ENCODE results near the gene PRELID3B. TPM values are rescaled to one million over a fixed set of nuclear protein-coding genes. Genes with fewer than 3 reads are reported as not detected.

PRELID3B gene
- total RNA-seq, 2 donors from 2014 or later: 28.9 to 35.6 TPM

- Histone ChIP-seq H3K4me3 (no peak overlapping the region), H3K9me3 (no peaks in the 10 kb centered on the region), H3K27ac (no peak overlapping the region), H3K4me1 (replicated peaks) (no peaks in the 10 kb centered on the region), H3K36me3 (no peaks in the 10 kb centered on the region), H3K27me3 (replicated peaks; ENCODE audit: insufficient read depth) (no peaks in the 10 kb centered on the region)
- no peak for DNase-seq (ENCODE audit: low spot score)
- 39% methylated on average over 4 of the region's 4 CpGs for WGBS
- intact Hi-C loops (cut with DNase I): no loop called here
- no peak for TF ChIP-seq CTCF (IDR thresholded peaks at IDR 0.05)
- no peak for TF ChIP-seq POLR2AphosphoS5 (IDR thresholded peaks at IDR 0.05)
- no peak for TF ChIP-seq POLR2A (IDR thresholded peaks at IDR 0.05)
These were observed 25.6 kb downstream of the PRELID3B start for GRCh38 chr20:59016795-59017492.

GRCh38 chr20:59015812-59016711 is 26.5 kb downstream of the PRELID3B start:
- intact Hi-C loops (cut with DNase I): no loop called here
- Histone ChIP-seq H3K4me3 (no peak overlapping the region), H3K27me3 (replicated peaks; ENCODE audit: insufficient read depth) (no peaks in the 10 kb centered on the region), H3K27ac (no peak overlapping the region), H3K36me3 (no peaks in the 10 kb centered on the region), H3K4me1 (replicated peaks) (no peaks in the 10 kb centered on the region), H3K9me3 (no peaks in the 10 kb centered on the region)
- DNase-seq (ENCODE audit: low spot score): no peak
- WGBS: 71% methylated on average over 16 of the region's 16 CpGs
- no peak for TF ChIP-seq POLR2AphosphoS5 (IDR thresholded peaks at IDR 0.05)
- TF ChIP-seq POLR2A (IDR thresholded peaks at IDR 0.05): no peak
- TF ChIP-seq CTCF (IDR thresholded peaks at IDR 0.05): no peak

- Histone ChIP-seq H3K27me3 (replicated peaks; ENCODE audit: insufficient read depth) (no peaks in the 10 kb centered on the region), H3K4me1 (replicated peaks) (no peaks in the 10 kb centered on the region), H3K27ac (no peak overlapping the region), H3K4me3 (no peak overlapping the region), H3K9me3 (no peaks in the 10 kb centered on the region), H3K36me3 (no peaks in the 10 kb centered on the region)
- intact Hi-C loops (cut with DNase I): no loop called here
- WGBS: 80% methylated on average over 16 of the region's 16 CpGs
- no peak for TF ChIP-seq CTCF (IDR thresholded peaks at IDR 0.05)
- no peak for TF ChIP-seq POLR2AphosphoS5 (IDR thresholded peaks at IDR 0.05)
- TF ChIP-seq POLR2A (IDR thresholded peaks at IDR 0.05): no peak
- DNase-seq (ENCODE audit: low spot score): no peak
These were observed 27.2 kb downstream of the PRELID3B start for GRCh38 chr20:59015411-59015810.

GRCh38 chr20:59014680-59015389 is 27.8 kb downstream of the PRELID3B start:
- Histone ChIP-seq H3K27ac (no peak overlapping the region), H3K4me1 (replicated peaks) (no peaks in the 10 kb centered on the region), H3K27me3 (replicated peaks; ENCODE audit: insufficient read depth) (no peaks in the 10 kb centered on the region), H3K4me3 (no peak overlapping the region), H3K9me3 (no peaks in the 10 kb centered on the region), H3K36me3 (no peaks in the 10 kb centered on the region)
- 92% methylated on average over 17 of the region's 17 CpGs for WGBS
- TF ChIP-seq CTCF (IDR thresholded peaks at IDR 0.05): no peak
- no peak for TF ChIP-seq POLR2A (IDR thresholded peaks at IDR 0.05)
- no peak for TF ChIP-seq POLR2AphosphoS5 (IDR thresholded peaks at IDR 0.05)
- DNase-seq (ENCODE audit: low spot score): no peak
- intact Hi-C loops (cut with DNase I): no loop called here

All from prostate gland (tissue), 2 donors.